GM19023 (cell line): Measurements from ENCODE around the gene VWA3A.
"Not testable (repeated sequence)": the region's sequence is repeated elsewhere in the genome, so short reads cannot be mapped to it uniquely, and the experiment has no call there.

Experiments
- ATAC-seq: cut with Tn5 transposase; IDR thresholded peaks from one replicate; pipeline ENCODE4 v1.9.1; 2021; ENCODE audit warnings: mild to moderate bottlenecking, moderate library complexity; ENCODE audit not compliant: unreplicated experiment

Gene VWA3A

DNA sequence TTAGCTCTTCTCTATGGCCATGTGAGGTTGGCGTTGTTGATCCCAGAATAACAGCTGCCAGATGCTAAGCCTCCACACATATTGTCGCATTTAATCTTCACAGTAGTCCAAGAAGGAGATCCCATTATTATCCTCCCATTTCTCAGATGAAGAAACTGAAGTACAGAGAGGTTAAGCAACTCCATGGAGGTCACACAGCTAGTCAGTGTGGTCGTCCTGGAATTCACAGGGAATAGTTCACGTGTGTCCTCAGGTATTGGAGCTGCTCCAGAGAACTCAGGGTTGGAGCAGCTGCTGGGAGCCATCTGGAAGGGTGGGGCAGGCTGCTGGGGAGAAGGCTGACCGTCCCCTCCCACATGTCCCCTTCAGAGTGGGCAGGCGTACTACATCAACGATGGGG is 89.5 kb downstream of the VWA3A start:
- no peak for ATAC-seq

DNA sequence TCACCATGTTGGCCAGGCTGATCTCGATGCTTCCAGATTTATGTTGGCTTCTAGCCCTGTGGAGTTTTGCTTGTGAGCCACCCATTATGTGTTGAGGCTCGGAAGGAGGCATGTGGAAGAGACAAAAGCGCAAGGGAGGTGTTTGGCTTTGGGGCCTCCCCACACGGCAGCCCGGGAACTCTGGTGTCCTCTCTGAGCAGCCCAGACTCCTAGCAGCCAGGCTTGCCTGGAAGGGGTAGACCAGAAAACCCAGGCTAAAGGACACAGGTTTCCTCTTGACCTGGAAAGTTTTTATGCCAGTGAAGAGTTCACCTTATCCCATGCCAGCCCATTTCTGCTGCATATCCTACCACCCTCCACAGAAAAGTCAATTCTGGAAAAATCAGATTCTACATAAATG is 91.0 kb downstream of the VWA3A start:
- no peak for ATAC-seq

DNA sequence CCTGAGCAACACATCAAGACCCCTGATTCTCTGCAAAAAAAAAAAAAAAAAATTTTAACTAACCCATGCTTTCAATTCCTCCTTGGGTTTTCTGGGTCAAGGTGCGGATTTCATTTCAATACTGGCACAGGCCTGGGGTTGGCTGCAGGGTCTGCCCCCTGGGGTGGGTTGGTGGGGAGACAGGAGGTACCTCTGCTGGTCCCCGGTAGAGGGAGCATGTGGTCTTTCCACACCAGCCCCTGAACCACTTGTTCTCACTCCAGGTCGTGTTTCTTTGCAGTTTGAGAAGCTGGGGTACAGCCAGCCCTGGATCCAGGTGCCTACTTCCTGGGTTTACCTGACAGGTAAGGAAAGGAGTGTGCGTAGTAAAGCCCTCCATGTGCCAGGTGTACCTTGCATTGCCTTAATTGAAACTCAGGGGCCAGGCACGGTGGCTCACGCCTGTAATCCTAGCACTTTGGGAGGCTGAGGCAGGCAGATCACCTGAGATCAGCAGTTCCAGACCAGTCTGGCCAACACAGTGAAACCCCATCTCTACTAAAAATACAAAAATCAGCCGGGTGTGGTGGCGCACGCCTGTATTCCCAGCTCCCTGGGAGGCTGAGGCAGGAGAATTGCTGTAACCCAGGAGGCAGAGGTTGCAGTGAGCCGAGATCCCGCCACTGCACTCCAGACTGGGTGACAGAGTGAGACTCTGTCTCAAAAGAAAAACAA is 91.7 kb downstream of the VWA3A start:
- no peak for ATAC-seq

DNA sequence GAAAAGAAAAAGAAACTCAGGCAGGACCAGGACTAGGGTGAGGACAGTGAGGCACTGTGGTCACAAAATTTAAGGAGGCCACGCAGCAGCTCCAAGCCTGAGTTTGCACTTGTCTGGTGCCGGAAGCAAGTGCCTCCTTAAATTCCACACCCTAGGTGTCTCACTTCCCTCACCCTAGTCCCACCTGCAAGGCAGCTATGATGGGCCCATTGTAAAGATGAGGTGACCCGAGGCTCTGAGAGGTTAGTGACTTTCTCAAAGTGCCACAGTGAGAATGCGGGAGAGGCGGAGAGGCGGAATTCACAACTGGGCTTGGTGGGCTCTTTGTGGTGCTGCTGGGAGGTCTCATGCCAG is 92.3 kb downstream of the VWA3A start:
- no peak for ATAC-seq

DNA sequence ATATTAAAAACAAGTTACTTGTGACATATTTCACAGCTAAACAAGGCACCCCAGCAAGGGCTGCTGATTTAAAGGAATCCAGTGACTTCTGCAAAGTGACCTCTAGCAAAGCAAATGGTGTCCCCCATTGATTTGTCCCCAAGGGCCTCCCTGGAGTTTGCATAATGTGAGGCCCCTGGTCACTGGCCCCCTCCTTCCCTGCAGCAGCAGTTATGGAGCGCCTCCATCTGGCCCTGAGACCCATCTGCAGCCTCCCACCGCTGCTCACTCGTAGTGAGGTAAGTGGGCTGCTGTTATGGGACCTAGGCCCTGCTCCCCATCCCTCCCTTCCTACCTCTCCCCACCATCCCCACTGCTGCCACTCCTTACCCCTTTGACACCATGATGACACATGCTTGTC is 94.2 kb downstream of the VWA3A start:
- ATAC-seq: no peak

DNA sequence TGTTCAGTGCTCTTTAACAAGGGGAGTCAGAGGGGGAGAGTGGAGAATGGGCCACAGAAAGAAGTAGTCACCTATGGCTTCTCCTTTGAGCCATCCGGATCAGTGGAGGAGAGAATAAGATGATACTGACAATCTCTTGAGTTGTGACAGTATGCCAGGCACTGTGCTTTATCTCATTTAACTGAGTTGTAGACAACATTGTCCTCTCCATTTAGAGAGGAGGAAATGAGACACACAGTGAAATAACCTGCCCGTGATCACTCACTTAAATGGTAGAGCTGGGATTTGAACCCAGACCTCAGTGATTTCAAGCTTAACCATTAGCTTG is 95.9 kb downstream of the VWA3A start:
- no peak for ATAC-seq

DNA sequence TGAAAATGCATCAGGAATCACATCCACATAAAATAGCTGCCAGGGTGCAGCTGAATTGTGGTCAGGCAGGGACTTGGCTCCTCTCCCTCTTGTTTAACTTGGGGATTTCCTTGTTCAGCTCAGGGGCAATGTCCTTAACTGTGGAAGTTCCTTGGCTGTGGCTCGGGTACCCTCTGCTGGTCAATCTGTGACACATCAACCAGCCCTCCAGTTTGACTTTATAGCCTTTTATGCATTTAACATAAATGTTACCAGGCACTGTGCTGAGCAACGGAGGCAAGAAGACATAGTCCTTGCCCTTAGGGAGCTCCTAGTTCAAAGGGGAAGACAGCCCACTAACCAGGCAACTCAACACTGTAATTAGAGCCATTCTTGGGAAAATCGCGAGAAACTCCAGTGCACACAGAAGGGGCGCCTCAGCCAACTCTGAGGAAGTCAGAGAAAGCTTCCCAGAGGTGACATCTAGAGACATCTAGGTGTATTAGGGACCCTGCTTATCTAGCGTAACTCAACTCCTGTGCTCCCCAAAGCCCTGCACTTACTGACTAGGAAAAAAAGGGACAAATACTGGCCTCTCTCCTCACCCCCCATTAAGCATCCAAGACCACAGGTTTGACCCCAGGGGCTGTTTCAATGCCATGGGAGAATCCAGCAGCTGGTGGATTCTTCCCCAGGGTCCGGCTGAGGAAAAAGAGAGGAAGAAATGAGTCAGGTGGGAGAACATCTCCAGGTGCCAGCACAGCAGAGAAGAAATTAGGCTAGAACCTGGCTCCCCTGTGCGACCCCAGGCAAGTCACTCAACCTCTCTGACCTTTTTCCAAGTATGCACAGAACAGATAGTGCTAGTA is 96.5 kb downstream of the VWA3A start:
- ATAC-seq: no peak

DNA sequence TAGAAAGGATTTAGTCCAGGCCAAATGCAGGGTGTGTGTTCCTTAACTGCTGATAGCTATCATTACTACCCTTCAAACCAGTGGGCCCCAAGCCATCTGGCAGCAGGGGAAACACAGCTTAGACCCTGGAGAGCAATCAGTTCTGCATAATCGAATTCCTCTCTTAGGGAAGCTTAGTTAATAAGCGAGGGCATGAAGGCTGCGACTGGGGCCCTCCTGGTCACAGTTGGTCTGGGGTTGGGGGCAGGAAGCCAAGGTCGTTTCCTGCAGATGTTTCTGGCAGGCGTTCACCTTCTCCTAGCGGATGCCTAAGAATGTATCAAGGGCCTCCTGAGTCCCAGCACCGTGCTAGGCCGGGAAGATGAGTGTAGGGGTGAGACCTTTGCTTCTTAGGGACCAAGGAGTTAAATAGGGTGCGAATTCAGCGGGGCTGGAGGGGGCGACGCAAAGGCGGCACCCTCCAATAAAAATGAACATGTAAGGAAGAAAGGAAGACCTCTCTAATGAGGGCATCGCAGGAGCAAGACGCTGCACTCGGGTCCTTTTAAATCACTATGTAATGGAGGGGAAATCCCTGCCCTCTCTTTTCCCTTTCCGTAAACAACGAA is 97.2 kb downstream of the VWA3A start:
- ATAC-seq: no peak

DNA sequence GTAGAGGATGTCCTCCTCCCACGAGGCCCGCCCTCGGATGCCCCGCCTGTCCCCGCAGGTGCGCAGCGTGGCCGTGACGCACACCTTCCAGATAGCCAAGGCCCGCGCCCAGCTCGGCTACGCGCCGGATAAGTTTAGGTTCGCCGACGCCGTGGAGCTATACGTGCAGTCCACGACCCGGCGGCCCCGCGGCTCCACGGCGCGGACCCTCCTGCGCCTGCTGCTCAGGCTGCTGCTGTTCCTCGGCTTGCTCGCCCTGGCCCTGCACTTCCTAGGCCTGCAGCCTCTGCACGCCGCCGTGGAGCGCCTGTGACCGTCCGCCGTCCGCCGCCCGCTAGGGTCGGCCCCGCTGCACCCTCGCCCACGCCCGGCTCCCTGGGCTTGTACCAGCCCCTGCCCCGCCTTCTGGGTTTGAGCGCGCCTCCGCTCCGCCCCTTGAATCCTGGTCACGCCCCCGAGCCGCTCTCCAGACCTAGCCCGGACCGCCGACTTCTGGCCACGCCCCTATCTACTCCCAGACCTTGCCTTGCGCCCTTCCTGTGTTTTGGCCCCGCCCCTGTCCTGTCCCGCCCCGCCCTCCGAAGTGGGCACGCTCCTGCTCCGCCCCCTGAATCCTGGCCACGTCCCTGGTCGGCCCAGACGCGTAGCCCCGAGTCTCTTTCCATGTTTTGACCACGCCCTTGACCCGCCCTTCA is 97.9 kb downstream of the VWA3A start:
- peak; percentile 63 for ATAC-seq

DNA sequence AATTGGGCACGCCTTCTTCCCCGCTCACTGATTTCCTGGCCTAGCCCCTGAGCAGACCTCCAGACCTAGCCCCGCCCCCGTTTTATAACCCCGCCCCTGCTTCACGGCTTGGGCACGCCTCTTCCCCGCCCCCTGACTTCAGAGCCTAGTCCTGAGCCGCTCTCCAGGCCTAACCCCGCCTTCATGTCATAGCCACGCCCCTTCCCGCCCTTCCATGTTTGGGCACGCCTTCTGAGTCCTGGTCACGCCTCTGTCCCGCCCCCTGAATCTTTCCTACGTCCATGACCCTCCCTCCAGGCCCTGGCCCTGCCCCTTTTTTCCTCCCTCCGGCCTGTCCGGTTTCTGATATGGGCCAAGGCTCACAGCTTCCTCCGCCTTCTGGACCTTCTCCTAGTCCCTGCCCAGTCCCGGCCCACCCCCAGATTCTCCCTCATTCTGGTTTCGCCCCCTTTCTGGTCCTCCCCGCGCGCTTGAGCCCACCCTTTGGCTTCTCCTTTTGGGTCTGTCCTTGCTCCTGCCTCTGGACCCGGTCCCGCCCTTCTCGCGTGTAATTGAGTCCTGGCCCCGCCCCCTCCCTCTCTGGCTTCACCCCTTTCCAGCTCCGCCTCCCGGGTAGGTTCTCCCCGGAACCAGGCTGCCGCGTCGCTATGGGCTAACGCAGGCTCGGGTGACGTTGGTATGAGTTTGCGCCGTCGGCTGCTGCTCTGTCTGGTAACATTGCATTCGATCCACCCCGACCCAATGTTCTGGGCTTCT is 98.6 kb downstream of the VWA3A start:
- peak; percentile 50 for ATAC-seq

DNA sequence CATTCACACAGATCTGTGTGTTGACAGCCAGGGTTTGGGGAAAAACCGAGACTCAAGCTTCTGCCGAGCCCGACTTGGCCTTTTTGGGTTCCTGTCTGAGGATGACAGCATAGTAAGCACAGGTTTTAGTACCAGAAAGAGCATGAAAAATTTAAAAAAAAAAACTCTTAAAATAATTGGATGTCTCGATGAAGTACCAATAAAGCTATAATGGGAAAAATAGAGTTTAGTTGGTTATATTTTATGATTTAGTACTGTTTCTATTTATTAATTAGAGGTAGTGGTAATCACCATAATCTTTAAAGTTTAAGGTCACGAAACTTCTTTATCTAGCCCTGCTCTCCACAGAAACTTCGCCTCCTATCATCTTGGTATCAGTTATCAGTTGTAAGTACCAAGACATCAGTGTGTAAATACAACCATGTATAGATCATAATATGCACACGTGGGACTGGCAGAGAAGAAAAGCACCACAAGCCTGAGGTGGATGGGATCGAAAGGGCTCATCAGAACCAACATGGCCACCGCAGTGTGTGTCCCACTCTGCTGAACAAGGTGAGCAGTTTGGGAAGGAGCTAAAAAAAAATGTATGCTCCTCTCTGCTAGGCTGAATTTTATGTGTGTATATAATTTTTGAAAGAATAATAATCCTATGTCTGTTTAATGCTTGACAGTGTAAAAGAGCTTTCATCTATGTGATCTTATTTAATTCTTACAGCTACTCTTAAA is 99.4 kb downstream of the VWA3A start:
- no peak for ATAC-seq

DNA sequence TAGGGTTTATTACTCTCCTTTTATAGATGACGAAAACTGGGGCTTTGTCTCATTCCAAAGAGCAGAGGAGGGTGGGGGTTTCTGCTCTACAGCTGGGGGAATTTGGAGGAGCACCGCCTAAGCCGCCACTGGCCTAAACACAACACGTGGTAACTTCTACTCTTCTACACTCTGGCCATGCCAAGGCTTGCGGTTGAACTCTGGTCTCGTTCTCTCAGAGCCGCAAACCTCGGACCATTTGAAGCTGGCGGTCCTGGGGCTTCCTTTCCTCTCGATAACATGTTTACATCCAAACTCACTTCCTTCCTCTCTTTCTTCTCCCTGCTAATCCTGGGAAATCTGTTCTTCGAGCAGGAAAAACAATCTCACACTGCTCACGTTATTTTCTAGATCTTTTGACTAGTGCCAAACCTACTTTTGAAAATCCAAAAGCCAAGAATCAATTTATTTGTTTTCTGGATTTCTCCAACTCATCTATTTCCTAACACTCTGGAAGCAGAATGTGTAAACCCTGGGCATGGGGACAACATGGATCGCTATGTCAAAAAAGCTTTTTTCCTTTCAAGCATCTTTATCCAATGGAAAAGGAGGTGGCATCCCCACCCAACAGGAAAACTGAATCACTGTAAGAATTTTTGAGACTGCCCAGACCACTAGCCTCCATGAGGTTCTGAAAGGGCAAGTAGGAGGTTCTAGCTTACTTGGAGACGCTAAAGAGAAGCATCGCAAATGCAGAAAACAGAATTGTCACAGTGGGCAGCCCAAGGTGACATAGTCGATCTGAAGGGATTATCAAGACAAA is 100.1 kb downstream of the VWA3A start:
- no peak for ATAC-seq

DNA sequence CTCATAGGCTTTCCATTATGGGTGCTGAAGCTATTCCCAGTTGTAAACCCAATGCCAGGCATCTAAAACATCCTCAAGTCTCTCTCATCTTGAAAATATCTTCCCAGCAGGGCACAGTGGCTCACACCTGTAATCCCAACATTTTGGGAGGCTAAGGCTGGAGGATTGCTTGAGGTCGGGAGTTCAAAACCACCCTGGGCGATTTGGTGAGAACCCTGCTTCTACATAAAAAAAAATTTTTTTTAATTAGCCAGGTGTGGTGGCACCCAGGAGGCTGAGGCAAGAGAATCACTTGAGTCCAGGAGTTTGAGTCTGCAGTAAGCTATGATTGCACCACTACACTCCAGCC is 100.7 kb downstream of the VWA3A start:
- ATAC-seq: no peak

DNA sequence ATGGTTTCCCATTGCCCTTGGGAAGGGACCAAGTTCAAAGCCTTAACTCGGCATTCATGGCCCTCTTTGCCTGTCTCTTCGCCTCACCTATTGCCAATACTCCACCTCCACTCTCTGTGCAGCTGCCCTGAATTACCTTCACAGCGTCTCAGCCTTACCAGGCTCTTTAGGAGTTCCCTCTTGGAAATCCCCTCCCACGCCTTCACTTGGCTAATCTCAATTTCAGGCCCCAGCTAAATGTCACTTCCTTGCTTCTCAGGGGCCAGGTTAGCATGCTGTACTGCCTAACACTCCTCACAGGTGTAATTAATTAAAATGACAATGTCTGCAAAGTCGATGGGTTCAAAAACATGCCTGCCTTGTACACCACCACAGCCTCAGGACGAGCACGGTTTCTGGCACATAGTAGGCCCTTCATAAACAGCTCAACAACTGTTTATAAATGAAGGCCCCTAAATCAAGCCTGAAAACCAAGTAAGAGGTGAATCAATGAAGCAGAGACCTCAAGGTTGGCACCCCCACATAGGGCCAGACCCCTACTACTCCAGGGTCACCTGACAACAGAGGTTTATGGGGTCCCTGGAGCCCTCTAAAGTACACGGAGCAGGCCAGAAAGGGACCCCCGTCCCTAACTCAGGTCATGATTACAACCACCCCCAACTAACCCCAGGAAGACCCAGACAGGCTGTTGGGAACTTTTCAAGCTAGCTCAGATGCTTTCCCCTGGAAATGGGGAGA is 102.5 kb downstream of the VWA3A start:
- no peak for ATAC-seq

DNA sequence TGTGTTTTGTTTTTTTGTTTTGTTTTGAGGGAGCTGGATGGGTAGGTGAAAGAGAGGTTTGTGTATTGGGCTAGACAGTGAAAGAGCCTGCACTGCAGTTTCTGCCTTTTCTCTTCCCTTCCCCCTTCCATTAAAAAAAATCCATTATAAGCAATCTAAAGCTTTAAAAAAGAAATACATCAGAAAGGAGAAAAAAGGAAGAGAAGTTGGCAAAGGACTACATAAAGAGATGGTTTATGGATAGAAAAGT is 103.0 kb downstream of the VWA3A start:
- ATAC-seq: no peak

DNA sequence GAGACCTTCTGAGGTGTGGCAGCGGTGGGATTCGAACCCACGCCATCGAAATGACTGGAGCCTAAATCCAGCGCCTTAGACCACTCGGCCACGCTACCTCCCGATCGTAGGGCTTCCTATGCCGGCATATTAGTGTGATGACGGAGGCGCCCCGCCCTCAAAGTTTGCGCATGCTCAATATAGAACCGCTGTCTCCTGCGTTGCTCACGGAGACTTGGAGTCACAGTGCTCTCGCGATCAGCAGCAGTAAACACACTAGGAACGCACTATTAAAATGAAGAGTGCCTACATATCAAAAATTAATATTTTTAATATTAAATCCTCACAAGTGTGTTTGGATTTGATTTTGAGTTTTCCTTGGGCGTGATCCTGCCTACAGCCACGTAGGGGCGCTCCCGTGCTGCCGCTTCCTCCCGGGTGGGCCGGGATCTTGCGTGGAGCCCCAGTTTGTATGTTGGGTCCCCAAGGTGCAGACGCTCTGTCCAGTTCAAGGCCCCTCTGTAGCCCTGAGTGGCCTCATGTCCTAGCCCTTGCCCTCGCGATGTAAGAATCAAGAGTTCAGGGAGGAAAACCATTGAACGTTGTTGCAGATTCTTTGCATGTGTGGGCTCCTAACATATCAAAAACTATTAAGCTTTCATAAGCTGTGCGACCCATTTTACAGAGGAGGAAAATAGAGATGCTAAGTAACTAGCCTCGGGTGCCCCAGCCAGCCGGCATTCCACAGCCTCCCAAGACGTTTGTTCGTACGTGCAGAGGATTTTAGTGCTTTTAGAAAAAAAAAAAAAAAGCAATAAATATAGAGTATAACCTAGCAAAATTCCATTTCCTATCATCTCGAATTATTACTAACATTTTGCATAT is 103.6 kb downstream of the VWA3A start:
- ATAC-seq: no peak

DNA sequence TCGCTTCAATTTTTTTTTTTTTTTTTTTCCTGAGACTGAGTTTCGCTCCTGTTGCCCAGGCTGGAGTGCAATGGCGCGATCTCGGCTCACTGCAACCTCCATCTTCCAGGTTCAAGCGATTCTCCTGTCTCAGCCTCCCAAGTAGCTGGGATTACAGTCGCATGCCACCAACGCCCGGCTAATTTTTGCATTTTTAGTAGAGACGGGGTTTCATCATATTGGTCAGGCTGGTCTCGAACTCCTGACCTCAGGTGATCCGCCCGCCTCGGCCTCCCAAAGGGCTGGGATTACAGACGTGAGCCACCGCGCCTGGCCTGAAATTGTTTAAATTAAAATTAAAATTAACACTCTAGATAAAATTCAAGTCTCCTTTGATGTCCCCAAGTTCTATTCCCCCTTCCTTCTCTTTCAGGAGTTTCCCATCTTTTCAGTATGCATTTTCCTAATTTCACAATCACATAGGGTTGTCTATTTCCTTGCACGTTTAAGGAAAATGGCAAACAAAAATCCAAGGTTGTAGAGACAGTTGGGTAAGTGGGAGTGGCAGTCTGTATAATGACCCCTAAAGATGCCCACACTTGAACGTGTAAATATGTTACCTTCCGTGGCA is 104.3 kb downstream of the VWA3A start:
- ATAC-seq: not testable (repeated sequence)
